GM21723 (cell line): ENCODE data around the gene PTGIR.

Source experiments
- ATAC-seq: cut with Tn5 transposase; IDR thresholded peaks from one replicate; pipeline ENCODE4 v1.9.1; 2021; ENCODE audit warnings: mild to moderate bottlenecking, moderate library complexity; ENCODE audit not compliant: unreplicated experiment

Gene PTGIR

GRCh38 chr19:46624958-46625661 lies at the start of gene PTGIR:
Gene PTGIR (minus strand): TSS chr19:46625089. CDS start chr19:46624225, 864 bp downstream.
- no peak for ATAC-seq

- no peak for ATAC-seq
Measured at GRCh38 chr19:46670813-46671212, 45.9 kb upstream of the PTGIR start.

- no peak for ATAC-seq
Measured at GRCh38 chr19:46668662-46669061, 43.8 kb upstream of the PTGIR start.

GRCh38 chr19:46665072-46665471 lies 40.2 kb upstream of the PTGIR start:
- ATAC-seq, result no peak

GRCh38 chr19:46661735-46662592 lies 37.1 kb upstream of the PTGIR start:
- ATAC-seq, result peak; percentile 29

- peak; percentile 87 for ATAC-seq
Measured at GRCh38 chr19:46661020-46661731, 36.3 kb upstream of the PTGIR start, which contains the start of gene DACT3. Gene DACT3 (minus strand): TSS chr19:46661182. CDS start chr19:46661064, 118 bp downstream.

GRCh38 chr19:46660551-46661019 lies 35.7 kb upstream of the PTGIR start:
- ATAC-seq, result peak; percentile 5

- no peak for ATAC-seq
Measured at GRCh38 chr19:46660008-46660517, 35.2 kb upstream of the PTGIR start.

- no peak for ATAC-seq
Measured at GRCh38 chr19:46659151-46660007, 34.5 kb upstream of the PTGIR start.

GRCh38 chr19:46656541-46656940 lies 31.7 kb upstream of the PTGIR start:
- ATAC-seq, result no peak

- ATAC-seq, result no peak
Measured at GRCh38 chr19:46654621-46655152, 29.8 kb upstream of the PTGIR start.

- ATAC-seq, result no peak
Measured at GRCh38 chr19:46650445-46650844, 25.6 kb upstream of the PTGIR start.

GRCh38 chr19:46648961-46649960 lies 24.4 kb upstream of the PTGIR start:
- ATAC-seq, result no peak

- no peak for ATAC-seq
Measured at GRCh38 chr19:46648060-46648960, 23.4 kb upstream of the PTGIR start.

- no peak for ATAC-seq
Measured at GRCh38 chr19:46646402-46646801, 21.5 kb upstream of the PTGIR start.

GRCh38 chr19:46644720-46645119 lies 19.8 kb upstream of the PTGIR start:
- ATAC-seq, result no peak

GRCh38 chr19:46640656-46641055 lies 15.8 kb upstream of the PTGIR start:
- no peak for ATAC-seq
